IMR-90 (cell line): ENCODE results near the gene ARSB.

Source experiments
- CEBPB ChIP-seq: IDR thresholded peaks from 2 replicates; pipeline ENCODE4 v1.6.1; 2012; ENCODE audit warnings: low read depth, low read length, improper control_type of control experiment
- CTCF ChIP-seq: conservative IDR thresholded peaks from 2 replicates; pipeline ENCODE4 v1.5.1; 2012; ENCODE audit warnings: mild to moderate bottlenecking, low read depth, low read length, improper control_type of control experiment
- ELK1 ChIP-seq: fragments of 150-350 bp; IDR thresholded peaks from 2 replicates; pipeline ENCODE4 v1.6.1; 2016; ENCODE audit warnings: low read depth, mild to moderate bottlenecking, low read length, moderate library complexity, borderline replicate concordance
- FOS ChIP-seq: fragments of 150-350 bp; IDR thresholded peaks from 2 replicates; pipeline ENCODE4 v1.6.1; 2016; ENCODE audit warnings: low read depth, low read length
- MXI1 ChIP-seq: IDR thresholded peaks from 2 replicates; pipeline ENCODE4 v1.6.1; 2012; ENCODE audit warnings: low read depth, mild to moderate bottlenecking, low read length, moderate library complexity, borderline replicate concordance
- POLR2A ChIP-seq: IDR thresholded peaks from 2 replicates; pipeline ENCODE4 v1.6.1; 2012; ENCODE audit warnings: mild to moderate bottlenecking, low read depth, low read length
- RAD21 ChIP-seq: IDR thresholded peaks from 2 replicates; pipeline ENCODE4 v1.6.1; 2012; ENCODE audit warnings: low read length, improper control_type of control experiment
- SMC3 ChIP-seq: fragments of 150-350 bp; IDR thresholded peaks from 2 replicates; pipeline ENCODE4 v1.6.1; 2016; ENCODE audit warnings: low read depth, mild to moderate bottlenecking, antibody characterized with exemption, low read length, moderate library complexity

DNA sequence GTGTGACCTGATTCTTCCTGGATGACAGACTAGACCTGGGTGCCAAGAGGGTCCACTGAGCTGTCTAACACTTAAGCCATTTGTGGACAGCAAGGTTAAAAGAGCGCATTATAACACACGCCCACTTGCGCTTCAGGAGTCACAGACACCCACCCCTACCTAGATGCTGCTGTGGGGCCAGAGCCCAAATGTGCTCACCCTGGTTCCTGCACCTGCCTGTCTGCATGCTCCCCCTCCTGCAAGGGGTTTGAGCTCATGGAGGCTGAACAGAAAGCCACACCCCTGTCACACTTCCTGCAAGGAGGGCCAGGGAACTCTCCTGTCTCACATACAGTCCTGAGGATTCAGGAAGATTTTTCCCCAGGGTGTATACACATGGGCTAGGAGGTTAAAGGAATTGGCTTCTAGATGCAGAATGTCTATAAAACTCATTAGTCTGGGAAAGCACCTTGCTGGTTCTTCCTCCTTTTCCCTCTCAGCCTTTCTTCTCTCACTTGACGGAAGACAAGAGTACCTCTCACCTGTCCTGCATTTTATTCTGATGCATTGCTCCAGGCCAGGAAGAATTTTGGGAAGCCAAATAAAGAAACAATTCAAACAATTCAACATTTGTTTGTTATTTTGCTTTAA, 249.2 kb downstream of the ARSB start:
- TF ChIP-seq POLR2A (no peak), CTCF (no peak), CEBPB (no peak), SMC3 (no peak), FOS (no peak), RAD21 (no peak), MXI1 (no peak), ELK1 (no peak)
